HFF-Myc (cell line): ENCODE data around the gene CT55.

ENCODE experiments used
- DNase-seq: peaks from one replicate; pipeline ENCODE4 v3.0.0-alpha.2; 2011; ENCODE audit warnings: low read depth; ENCODE audit errors: extremely low read depth
- H3K4me3 ChIP-seq: replicated peaks from 2 replicates; pipeline ENCODE4 v1.5.1; 2011; ENCODE audit warnings: low read depth, mild to moderate bottlenecking, control low read depth, low read length
- TF ChIP-seq, protein P1 (sequence below): IDR thresholded peaks from 2 replicates; pipeline ENCODE4 v1.5.1; 2012; ENCODE audit warnings: mild to moderate bottlenecking, low read depth, low read length, control low read depth; ENCODE audit errors: missing control alignments

CT55 gene

DNA sequence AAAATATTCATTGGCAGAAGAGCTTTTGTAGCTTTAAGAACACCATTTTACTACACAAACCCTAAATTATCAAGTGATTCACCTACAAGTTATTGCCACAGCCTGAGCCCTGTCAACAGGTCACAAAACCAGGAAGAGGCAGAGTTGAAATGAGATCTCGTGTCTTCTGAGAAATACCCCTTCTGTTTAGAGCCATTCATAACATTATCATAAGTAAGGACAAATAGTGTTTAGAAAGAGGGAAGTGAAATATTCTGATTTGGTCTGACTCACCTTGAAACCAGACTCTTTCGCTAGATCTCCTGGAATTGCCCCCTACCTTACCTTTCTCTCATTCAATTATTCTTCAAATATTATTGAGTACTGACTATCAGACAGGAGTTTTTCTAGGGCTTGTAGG is 56.8 kb downstream of the CT55 start:
- TF ChIP-seq, protein P1, sequence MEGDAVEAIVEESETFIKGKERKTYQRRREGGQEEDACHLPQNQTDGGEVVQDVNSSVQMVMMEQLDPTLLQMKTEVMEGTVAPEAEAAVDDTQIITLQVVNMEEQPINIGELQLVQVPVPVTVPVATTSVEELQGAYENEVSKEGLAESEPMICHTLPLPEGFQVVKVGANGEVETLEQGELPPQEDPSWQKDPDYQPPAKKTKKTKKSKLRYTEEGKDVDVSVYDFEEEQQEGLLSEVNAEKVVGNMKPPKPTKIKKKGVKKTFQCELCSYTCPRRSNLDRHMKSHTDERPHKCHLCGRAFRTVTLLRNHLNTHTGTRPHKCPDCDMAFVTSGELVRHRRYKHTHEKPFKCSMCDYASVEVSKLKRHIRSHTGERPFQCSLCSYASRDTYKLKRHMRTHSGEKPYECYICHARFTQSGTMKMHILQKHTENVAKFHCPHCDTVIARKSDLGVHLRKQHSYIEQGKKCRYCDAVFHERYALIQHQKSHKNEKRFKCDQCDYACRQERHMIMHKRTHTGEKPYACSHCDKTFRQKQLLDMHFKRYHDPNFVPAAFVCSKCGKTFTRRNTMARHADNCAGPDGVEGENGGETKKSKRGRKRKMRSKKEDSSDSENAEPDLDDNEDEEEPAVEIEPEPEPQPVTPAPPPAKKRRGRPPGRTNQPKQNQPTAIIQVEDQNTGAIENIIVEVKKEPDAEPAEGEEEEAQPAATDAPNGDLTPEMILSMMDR, result no peak
- no peak overlapping the region for H3K4me3 ChIP-seq
- DNase-seq, result no peak

DNA sequence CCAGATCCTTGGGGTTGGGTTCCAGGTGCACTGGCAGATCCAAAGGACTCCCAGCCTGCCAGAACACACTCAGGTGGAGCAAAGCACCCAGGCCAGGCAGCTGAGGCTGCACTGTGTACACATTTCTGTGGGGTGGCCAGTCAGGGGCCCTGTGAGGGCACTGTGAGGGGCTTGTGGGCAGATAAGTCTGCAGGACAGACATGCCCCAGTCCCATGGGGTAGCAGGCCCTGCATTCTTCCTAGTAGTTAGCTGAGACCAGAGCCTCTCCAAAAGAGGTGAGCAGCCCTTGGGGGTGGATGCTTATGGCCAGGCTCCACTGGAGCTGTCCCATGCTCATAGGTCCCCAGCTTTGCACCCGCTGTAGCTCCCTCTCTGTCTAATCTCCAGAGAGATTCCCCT is 58.5 kb downstream of the CT55 start:
- TF ChIP-seq, protein P1, result no peak
- DNase-seq, result no peak
- H3K4me3 ChIP-seq, result no peak overlapping the region

DNA sequence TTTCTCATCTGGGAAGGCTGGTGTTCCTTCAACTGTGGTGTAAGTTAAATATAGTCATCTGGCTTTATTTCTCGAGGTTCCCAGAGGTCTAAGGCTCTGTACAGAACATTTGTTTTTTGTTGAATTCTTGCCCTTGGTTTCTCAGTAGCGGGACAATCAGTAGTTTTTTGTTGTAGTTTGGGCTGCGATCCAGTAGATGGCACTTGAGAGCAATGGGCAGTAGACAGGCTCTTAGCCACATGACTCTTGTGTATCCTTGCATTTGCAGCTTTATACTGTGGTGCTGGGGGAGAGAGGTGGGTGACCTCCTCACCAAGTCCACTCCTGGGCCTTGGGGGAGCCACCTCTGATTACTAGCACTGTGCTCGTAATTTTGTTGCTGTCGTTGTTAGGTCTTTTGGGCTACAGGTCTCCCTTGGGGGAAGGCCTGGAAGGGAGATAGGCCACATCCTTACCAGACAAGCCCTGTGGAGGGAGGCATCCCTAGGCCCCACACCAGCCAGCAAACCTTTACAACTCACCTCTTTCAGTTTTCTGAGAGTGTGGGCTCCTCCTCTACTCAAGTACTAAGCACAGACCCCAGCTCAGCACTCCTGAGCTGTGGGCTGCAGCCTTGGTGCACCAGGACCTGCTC is 59.0 kb downstream of the CT55 start:
- no peak overlapping the region for H3K4me3 ChIP-seq
- DNase-seq, result no peak
- TF ChIP-seq, protein P1, result peak; percentile 70

DNA sequence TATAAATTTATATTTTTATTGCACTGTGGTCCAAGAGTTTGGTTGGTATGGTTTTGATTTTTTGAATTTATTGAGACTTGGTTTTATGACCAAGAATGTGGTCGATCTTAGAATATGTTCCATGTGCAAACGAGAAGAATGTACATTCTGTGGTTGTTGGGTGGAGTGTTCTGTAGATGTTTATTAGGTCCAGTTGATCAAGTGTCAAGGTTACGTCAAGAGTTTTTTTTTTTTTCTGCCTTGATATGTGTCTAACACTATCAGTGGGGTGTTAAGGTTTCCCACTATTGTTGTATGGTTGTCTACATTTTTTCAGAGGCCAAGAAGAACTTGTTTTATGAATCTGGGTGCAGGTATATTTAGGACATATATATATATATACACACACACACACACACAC is 61.6 kb downstream of the CT55 start:
- TF ChIP-seq, protein P1, result no peak
- DNase-seq, result no peak
- no peak overlapping the region for H3K4me3 ChIP-seq
